ENCODE measurements around the gene AFP.

DNA sequence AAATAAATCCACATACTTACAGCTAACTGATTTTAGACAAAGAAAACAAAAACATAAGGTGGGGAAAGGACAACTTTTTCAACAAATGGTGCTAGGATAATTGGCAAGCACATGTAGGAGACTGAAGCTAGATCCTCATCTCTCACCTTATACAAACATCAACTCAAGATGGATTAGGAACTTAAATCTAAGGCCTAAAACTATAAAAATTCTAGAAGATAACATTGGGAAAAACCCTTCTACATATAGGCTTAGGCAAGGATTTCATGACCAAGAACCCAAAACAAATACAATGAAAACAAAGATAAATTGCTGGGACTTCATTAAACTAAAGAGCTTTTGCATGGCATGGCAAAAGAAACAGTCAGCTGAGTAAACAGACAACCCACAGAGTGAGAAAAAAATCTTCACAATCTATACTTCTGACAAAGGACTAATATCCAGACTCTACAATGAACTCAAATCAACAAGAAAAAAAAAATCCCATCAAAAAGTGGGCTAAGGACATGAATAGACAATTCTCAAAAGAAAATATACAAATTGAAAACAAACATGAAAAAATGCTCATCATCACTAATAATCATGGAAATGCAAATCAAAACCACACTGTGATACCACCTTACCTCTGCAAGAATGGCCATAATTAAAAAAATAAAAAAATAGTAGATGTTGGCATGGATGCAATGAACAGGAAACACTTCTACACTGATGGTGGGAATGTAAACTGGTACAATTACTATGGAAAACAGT lies 14.1 kb upstream of the AFP start:
- TF ChIP-seq, protein P1, sequence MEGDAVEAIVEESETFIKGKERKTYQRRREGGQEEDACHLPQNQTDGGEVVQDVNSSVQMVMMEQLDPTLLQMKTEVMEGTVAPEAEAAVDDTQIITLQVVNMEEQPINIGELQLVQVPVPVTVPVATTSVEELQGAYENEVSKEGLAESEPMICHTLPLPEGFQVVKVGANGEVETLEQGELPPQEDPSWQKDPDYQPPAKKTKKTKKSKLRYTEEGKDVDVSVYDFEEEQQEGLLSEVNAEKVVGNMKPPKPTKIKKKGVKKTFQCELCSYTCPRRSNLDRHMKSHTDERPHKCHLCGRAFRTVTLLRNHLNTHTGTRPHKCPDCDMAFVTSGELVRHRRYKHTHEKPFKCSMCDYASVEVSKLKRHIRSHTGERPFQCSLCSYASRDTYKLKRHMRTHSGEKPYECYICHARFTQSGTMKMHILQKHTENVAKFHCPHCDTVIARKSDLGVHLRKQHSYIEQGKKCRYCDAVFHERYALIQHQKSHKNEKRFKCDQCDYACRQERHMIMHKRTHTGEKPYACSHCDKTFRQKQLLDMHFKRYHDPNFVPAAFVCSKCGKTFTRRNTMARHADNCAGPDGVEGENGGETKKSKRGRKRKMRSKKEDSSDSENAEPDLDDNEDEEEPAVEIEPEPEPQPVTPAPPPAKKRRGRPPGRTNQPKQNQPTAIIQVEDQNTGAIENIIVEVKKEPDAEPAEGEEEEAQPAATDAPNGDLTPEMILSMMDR (IDR thresholded peaks at IDR 0.05) = no peak
- TF ChIP-seq POLR2A (IDR thresholded peaks at IDR 0.05) = no peak
